Vein endothelial cell (primary cell): ENCODE data around the gene DNAJC9. TPM values are rescaled to one million over a fixed set of nuclear protein-coding genes. Genes with fewer than 3 reads are reported as not detected.

Experiments used
- small RNA-seq: library from RNA; depleted of rRNA; stranded (forward); fragments of <200 nt; gene quantifications from one replicate; pipeline ENCODE3, GENCODE V24; 2012
- total RNA-seq: library from RNA; depleted of rRNA; stranded (reverse); fragments of >200 nt; gene quantifications from 2 replicates; pipeline ENCODE4 v1.2.3, GENCODE V29; 2012

Gene DNAJC9, protein sequence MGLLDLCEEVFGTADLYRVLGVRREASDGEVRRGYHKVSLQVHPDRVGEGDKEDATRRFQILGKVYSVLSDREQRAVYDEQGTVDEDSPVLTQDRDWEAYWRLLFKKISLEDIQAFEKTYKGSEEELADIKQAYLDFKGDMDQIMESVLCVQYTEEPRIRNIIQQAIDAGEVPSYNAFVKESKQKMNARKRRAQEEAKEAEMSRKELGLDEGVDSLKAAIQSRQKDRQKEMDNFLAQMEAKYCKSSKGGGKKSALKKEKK
- total RNA-seq, result 27.1 and 49.3 TPM in 2 replicates

GRCh38 chr10:73246646-73247508 is at the start of gene DNAJC9:
TSS of gene DNAJC9 (minus strand) at chr10:73247255. CDS start at chr10:73247189, 66 bp downstream.

GRCh38 chr10:73252445-73253224 is 5.6 kb upstream of the DNAJC9 start, which contains the start of gene MRPS16:
TSS of gene MRPS16 (minus strand) at chr10:73252644. CDS start at chr10:73252482, 162 bp downstream.

Small RNA genes lying within 50 kb of the gene (small RNA-seq; reads per million reads assigned to genes)
- gene RF00019 (not detected), gene RNU6-833P (not detected)

Other genes with a start within 250 kb of the DNAJC9 start
- gene P4HA1, start 150.4 kb downstream of the DNAJC9 start, total RNA-seq, result 82.1 and 113 TPM in 2 replicates
- gene NUDT13, start 136.8 kb downstream of the DNAJC9 start, total RNA-seq, result 1.3 and 2.0 TPM in 2 replicates
- 38.2 and 53.2 TPM in 2 replicates for gene ECD, start 79.2 kb downstream of the DNAJC9 start, total RNA-seq
- 24.0 and 25.2 TPM in 2 replicates for gene FAM149B1, start 79.1 kb downstream of the DNAJC9 start, total RNA-seq
- 79.4 and 85.3 TPM in 2 replicates for gene MRPS16, start 5.4 kb upstream of the DNAJC9 start, total RNA-seq
- under 0.01 and 0.29 TPM in 2 replicates for gene CFAP70, start 111.6 kb upstream of the DNAJC9 start, total RNA-seq
- gene ANXA7, start 166.8 kb upstream of the DNAJC9 start, total RNA-seq, result 91.5 and 120 TPM in 2 replicates
- gene MSS51, start 186.3 kb upstream of the DNAJC9 start, total RNA-seq, result 1.6 TPM in 2 replicates
- gene PPP3CB, start 248.8 kb upstream of the DNAJC9 start, total RNA-seq, result 19.2 and 21.9 TPM in 2 replicates